Liver (tissue), 10 donors: ENCODE data around the gene CHST1. TPM values are rescaled to one million over a fixed set of nuclear protein-coding genes. Genes with fewer than 3 reads are reported as not detected.

Source experiments
- DNase-seq: peaks from one replicate; pipeline ENCODE4 v3.0.0-alpha.2; 2017; ENCODE audit warnings: low spot score
- H3K27ac ChIP-seq, 2 donors: one replicate each; pipeline ENCODE4 v1.7.0; 2013; ENCODE audit warnings: inconsistent platforms in 2 of 2, low read length in 2 of 2, control low read depth in 1 of 2, low read depth in 1 of 2, mild to moderate bottlenecking in 1 of 2
- H3K27me3 ChIP-seq, 4 donors: one replicate each; pipeline versions ENCODE4 v1.6.1 to v1.7.0; 2013; ENCODE audit warnings: low read length in 3 of 4, inconsistent platforms in 1 of 4, mild to moderate bottlenecking in 1 of 4, moderate library complexity in 1 of 4; ENCODE audit not compliant: control insufficient read depth in 4 of 4, insufficient read depth in 4 of 4
- H3K36me3 ChIP-seq, 4 donors: one replicate each; pipeline versions ENCODE4 v1.6.1 to v1.7.0; 2013; ENCODE audit warnings: low read length in 3 of 4, mild to moderate bottlenecking in 3 of 4, low read depth in 1 of 4, moderate library complexity in 1 of 4; ENCODE audit not compliant: control insufficient read depth in 4 of 4, insufficient read depth in 3 of 4
- H3K4me1 ChIP-seq, 4 donors: one replicate each; pipeline versions ENCODE4 v1.6.1 to v1.7.0; 2013; ENCODE audit warnings: low read length in 3 of 4, mild to moderate bottlenecking in 3 of 4, moderate library complexity in 1 of 4; ENCODE audit not compliant: control insufficient read depth in 4 of 4, insufficient read depth in 4 of 4
- H3K4me3 ChIP-seq, 3 donors: one replicate each; pipeline versions ENCODE4 v1.6.1 to v1.7.0; 2013; ENCODE audit warnings: low read length in 3 of 3, control low read depth in 1 of 3, low read depth in 1 of 3, mild to moderate bottlenecking in 1 of 3
- H3K9ac ChIP-seq, 2 donors: one replicate each; pipeline ENCODE4 v1.7.0; 2013; ENCODE audit warnings: low read length in 2 of 2, mild to moderate bottlenecking in 2 of 2, moderate library complexity in 2 of 2, control low read depth in 1 of 2, low read depth in 1 of 2
- H3K9me3 ChIP-seq, 4 donors: one replicate each; pipeline versions ENCODE4 v1.6.1 to v1.7.0; 2013; ENCODE audit warnings: low read length in 3 of 4; ENCODE audit not compliant: control insufficient read depth in 4 of 4
- WGBS: extraction: QIAGEN DNeasy Blood & Tissue Kit; methylation state at CpG from one replicate; pipeline ENCODE4 v1.1.7; 2013; 5-methylcytosine and 5-hydroxymethylcytosine counted together
- polyA plus RNA-seq, 2 donors: library from polyadenylated mRNA; stranded (reverse) in 1 of 2; unstranded in 1 of 2; fragments of 200-250 nt in 1 of 2; fragments of >200 nt in 1 of 2; fragmentation: Nextera tagmentation in 1 of 2; extraction: Ambion mirVana in 1 of 2; gene quantifications; one replicate each; pipeline versions ENCODE4 v1.2.1 to v1.2.3, GENCODE V29; 2013 to 2015
- small RNA-seq: library from RNA; depleted of rRNA; stranded (forward); fragments of <200 nt; gene quantifications from one replicate; pipeline ENCODE3, GENCODE V24; 2014
- total RNA-seq, 2 donors: library from RNA; depleted of rRNA; stranded (reverse); fragments of >200 nt; gene quantifications; one replicate each; pipeline ENCODE4 v1.2.3, GENCODE V29; 2014
- TF ChIP-seq, protein P1 (sequence below): IDR thresholded peaks from 2 replicates; pipeline ENCODE4 v1.6.1; 2016; ENCODE audit warnings: antibody characterized with exemption, mild to moderate bottlenecking
- donor health status: healthy.
- donor health status: healthy.
- donor health status: healthy.
- donor health status: healthy.
- donor health status: healthy.

Gene CHST1
- total and polyA plus RNA-seq, 4 donors: 0.23 to 0.81 (median 0.45) TPM

DNA sequence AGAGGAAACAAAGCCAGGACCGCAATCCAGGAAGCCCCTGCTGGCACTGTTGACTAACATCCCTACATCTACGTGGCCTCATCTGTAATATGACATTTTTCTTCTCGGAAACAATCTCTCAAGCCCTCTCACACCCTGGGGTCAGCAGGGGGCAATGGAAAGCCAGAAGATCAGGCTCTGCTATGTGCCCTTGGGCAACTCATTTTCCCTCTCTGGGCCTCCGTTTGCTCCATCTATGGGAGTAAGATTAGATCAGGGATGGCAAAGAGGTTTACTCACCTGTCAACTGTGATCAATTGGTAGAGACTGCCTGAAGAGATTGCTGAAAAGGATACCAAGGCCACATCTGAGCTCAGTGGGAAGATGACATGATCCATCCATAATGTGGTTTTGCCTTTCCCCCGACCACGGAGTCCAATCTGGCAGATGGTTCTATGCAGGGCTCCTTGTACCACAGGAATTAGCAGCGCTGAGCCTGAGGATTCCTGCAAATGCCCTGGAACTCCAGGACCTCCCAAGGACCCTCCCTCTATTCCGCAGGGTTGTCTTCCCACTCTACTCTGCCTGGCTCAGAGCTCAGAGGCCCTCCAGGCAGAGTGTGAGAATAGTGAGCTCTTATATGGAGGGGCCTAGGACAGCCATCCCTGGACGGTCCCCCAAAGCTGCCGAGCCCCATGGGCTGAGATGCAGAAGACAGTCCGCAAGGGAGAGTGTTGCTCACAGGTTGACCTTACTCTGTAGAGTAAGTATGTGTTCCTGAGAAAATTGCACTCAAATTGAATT is 66.1 kb downstream of the CHST1 start:
- no peak for DNase-seq
- H3K9ac ChIP-seq: no peak overlapping the region
- H3K27me3 ChIP-seq: no peaks in the 10 kb centered on the region
- H3K4me1 ChIP-seq: no peaks in the 10 kb centered on the region
- no peak overlapping the region for H3K4me3 ChIP-seq
- H3K36me3 ChIP-seq: no peaks in the 10 kb centered on the region
- H3K9me3 ChIP-seq: no peaks in the 10 kb centered on the region
- no peak overlapping the region for H3K27ac ChIP-seq
- 80% methylated on average over 11 of the region's 11 CpGs for WGBS
- TF ChIP-seq, protein P1, sequence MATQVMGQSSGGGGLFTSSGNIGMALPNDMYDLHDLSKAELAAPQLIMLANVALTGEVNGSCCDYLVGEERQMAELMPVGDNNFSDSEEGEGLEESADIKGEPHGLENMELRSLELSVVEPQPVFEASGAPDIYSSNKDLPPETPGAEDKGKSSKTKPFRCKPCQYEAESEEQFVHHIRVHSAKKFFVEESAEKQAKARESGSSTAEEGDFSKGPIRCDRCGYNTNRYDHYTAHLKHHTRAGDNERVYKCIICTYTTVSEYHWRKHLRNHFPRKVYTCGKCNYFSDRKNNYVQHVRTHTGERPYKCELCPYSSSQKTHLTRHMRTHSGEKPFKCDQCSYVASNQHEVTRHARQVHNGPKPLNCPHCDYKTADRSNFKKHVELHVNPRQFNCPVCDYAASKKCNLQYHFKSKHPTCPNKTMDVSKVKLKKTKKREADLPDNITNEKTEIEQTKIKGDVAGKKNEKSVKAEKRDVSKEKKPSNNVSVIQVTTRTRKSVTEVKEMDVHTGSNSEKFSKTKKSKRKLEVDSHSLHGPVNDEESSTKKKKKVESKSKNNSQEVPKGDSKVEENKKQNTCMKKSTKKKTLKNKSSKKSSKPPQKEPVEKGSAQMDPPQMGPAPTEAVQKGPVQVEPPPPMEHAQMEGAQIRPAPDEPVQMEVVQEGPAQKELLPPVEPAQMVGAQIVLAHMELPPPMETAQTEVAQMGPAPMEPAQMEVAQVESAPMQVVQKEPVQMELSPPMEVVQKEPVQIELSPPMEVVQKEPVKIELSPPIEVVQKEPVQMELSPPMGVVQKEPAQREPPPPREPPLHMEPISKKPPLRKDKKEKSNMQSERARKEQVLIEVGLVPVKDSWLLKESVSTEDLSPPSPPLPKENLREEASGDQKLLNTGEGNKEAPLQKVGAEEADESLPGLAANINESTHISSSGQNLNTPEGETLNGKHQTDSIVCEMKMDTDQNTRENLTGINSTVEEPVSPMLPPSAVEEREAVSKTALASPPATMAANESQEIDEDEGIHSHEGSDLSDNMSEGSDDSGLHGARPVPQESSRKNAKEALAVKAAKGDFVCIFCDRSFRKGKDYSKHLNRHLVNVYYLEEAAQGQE: no peak

Small RNA genes lying within 50 kb of the gene (small RNA-seq; reads per million reads assigned to genes)
- not detected for gene MIR7154

Other genes with a start within 250 kb of the CHST1 start
- gene SLC35C1, start 139.5 kb upstream of the CHST1 start, total RNA-seq: 10 to 100 TPM in 1 of 2 donors, 1 to 10 TPM in 1; 2.5 to 36.5 TPM
- 10 to 100 TPM; 55.8 to 82.0 TPM for gene SLC35C1, start 139.5 kb upstream of the CHST1 start, polyA plus RNA-seq
- 10 to 100 TPM; 16.7 to 72.9 TPM for gene CRY2, start 181.9 kb upstream of the CHST1 start, total RNA-seq
- gene CRY2, start 181.9 kb upstream of the CHST1 start, polyA plus RNA-seq: 10 to 100 TPM; 18.2 to 47.9 TPM
- 1 to 10 TPM in 1 of 2 donors, under 1 TPM in 1; 0.89 to 1.8 TPM for gene MAPK8IP1, start 220.0 kb upstream of the CHST1 start, total RNA-seq
- 1 to 10 TPM in 1 of 2 donors, under 1 TPM in 1; 0.78 to 2.7 TPM for gene MAPK8IP1, start 220.0 kb upstream of the CHST1 start, polyA plus RNA-seq
- 1 to 10 TPM in 1 of 2 donors, under 1 TPM in 1; 0.75 to 2.1 TPM for gene FREY1, start 241.6 kb upstream of the CHST1 start, total RNA-seq
- under 1 TPM in 1 of 2 donors, not detected in 1; 0.18 TPM for gene FREY1, start 241.6 kb upstream of the CHST1 start, polyA plus RNA-seq